IMR-90 (cell line): ENCODE data around the gene SPPL3.

Experiments
- FOS ChIP-seq: fragments of 150-350 bp; IDR thresholded peaks from 2 replicates; pipeline ENCODE4 v1.6.1; 2016; ENCODE audit warnings: low read depth, low read length
- POLR2A ChIP-seq: IDR thresholded peaks from 2 replicates; pipeline ENCODE4 v1.6.1; 2012; ENCODE audit warnings: mild to moderate bottlenecking, low read depth, low read length
- TF ChIP-seq, protein P1 (sequence below): conservative IDR thresholded peaks from 2 replicates; pipeline ENCODE4 v1.5.1; 2012; ENCODE audit warnings: mild to moderate bottlenecking, low read depth, low read length, improper control_type of control experiment

DNA sequence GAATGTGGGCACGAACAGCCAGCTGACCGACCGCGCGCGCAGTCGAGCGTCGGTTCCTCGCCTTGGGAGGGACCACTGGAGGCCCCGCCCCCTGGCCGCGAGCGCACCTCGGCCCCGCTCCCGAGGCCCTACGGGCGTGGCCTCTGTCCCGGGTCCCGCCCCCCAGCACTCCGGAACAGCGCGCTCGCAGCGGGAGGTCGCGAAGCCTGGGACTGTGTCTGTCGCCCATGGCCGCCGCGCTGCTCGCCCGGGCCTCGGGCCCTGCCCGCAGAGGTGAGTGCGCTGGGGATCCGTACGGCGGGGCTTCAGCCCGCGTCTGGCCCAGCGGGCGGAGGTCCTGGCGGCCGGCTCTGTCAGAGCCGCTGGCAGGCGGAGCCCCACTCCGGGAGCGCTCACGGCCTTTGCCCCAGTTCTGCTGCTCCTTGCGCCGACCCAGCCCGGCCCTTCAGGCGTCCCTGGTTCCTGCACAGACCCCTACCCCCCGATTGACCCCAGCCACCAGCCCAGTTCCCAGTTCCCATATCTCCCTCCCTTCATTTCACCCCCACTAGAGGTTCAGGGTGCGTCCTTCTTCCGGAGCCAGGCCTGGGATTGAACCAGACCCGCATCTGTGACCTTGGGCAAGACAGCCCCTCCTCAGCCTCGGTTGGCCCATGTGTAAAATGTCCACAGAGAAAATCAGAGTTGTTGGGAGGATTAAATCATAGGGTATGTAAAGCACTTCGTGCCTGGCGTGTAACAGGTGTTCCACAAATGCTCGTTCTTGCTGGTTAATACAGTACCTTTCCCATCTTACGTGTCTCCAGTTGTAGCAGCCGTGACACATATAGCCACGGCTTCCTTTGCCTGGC lies 178.3 kb downstream of the SPPL3 start, which contains the start of gene ACADS:
- TF ChIP-seq FOS (no peak), POLR2A (no peak)
- TF ChIP-seq, protein P1, sequence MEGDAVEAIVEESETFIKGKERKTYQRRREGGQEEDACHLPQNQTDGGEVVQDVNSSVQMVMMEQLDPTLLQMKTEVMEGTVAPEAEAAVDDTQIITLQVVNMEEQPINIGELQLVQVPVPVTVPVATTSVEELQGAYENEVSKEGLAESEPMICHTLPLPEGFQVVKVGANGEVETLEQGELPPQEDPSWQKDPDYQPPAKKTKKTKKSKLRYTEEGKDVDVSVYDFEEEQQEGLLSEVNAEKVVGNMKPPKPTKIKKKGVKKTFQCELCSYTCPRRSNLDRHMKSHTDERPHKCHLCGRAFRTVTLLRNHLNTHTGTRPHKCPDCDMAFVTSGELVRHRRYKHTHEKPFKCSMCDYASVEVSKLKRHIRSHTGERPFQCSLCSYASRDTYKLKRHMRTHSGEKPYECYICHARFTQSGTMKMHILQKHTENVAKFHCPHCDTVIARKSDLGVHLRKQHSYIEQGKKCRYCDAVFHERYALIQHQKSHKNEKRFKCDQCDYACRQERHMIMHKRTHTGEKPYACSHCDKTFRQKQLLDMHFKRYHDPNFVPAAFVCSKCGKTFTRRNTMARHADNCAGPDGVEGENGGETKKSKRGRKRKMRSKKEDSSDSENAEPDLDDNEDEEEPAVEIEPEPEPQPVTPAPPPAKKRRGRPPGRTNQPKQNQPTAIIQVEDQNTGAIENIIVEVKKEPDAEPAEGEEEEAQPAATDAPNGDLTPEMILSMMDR: no peak
